Duodenal mucosa (tissue), 2 donors: ENCODE data around the gene CPOX.

Experiments
- H3K27ac ChIP-seq: one replicate; pipeline ENCODE4 v1.7.0; 2013; ENCODE audit warnings: low read depth, low read length
- H3K27me3 ChIP-seq, 2 donors: one replicate each; pipeline ENCODE4 v1.7.0; 2013; ENCODE audit warnings: low read length in 2 of 2, control low read depth in 1 of 2; ENCODE audit not compliant: insufficient read depth in 2 of 2, control insufficient read depth in 1 of 2
- H3K36me3 ChIP-seq, 2 donors: one replicate each; pipeline ENCODE4 v1.7.0; 2013; ENCODE audit warnings: low read length in 2 of 2, control low read depth in 1 of 2; ENCODE audit not compliant: insufficient read depth in 2 of 2, control insufficient read depth in 1 of 2
- H3K4me1 ChIP-seq, 2 donors: one replicate each; pipeline ENCODE4 v1.7.0; 2013; ENCODE audit warnings: low read length in 2 of 2, control low read depth in 1 of 2; ENCODE audit not compliant: insufficient read depth in 2 of 2, control insufficient read depth in 1 of 2
- H3K4me3 ChIP-seq, 2 donors: one replicate each; pipeline ENCODE4 v1.7.0; 2013; ENCODE audit warnings: low read length in 2 of 2, low read depth in 1 of 2
- H3K9ac ChIP-seq, 2 donors: one replicate each; pipeline ENCODE4 v1.7.0; 2013; ENCODE audit warnings: low read length in 2 of 2, low read depth in 1 of 2
- H3K9me3 ChIP-seq, 2 donors: one replicate each; pipeline ENCODE4 v1.7.0; 2013; ENCODE audit warnings: low read length in 2 of 2, control low read depth in 1 of 2; ENCODE audit not compliant: control insufficient read depth in 1 of 2

Gene CPOX

DNA sequence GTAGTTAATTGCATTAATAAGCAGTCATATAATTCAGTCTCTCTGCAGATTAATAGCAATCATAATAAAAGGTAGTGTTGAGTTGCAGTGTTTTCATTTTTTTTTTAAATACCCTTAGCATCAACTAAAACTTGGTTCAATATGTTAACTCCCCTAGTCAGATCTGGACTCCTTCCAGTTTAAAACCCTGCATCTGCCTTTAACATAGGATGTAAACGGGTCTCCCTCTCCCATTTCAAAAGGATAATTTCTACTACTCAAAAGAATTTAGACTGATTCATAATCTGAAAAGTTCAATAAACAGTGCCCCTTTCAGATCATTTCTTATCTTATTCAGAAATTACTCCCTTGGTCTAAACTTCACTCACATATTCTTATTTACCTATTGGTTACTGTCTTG, 11.4 kb downstream of the CPOX start:
- no peak overlapping the region for H3K9ac ChIP-seq
- H3K4me1 ChIP-seq: no peaks in the 10 kb centered on the region
- H3K9me3 ChIP-seq: no peaks in the 10 kb centered on the region
- no peaks in the 10 kb centered on the region for H3K27me3 ChIP-seq
- H3K4me3 ChIP-seq: no peak overlapping the region
- peaks cover 19 to 52% of the 10 kb centered on the region in 2 donors for H3K36me3 ChIP-seq
- no peak overlapping the region for H3K27ac ChIP-seq

DNA sequence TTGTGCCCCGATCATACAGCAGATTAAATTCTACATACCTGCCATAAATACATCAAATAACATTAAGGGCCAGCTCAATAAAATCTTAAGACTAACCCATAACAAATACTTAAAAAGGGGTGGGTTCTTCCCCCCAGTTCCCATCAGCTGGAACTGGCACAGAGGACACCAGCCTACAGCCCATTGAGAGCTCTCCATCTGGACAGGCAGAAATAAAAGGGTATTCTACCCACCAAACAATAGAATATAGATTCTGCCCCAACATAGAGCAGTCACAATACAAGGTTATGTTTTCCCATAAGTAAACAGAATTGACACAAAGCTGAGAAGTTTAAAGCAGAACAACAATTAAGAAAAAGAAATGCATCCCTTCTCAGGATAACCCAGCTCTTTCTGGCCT, 11.9 kb downstream of the CPOX start:
- Histone ChIP-seq H3K27ac (no peak overlapping the region), H3K27me3 (no peaks in the 10 kb centered on the region), H3K9me3 (no peaks in the 10 kb centered on the region), H3K36me3 (peaks cover 19 to 56% of the 10 kb centered on the region in 2 donors), H3K9ac (no peak overlapping the region), H3K4me1 (no peaks in the 10 kb centered on the region), H3K4me3 (no peak overlapping the region)

DNA sequence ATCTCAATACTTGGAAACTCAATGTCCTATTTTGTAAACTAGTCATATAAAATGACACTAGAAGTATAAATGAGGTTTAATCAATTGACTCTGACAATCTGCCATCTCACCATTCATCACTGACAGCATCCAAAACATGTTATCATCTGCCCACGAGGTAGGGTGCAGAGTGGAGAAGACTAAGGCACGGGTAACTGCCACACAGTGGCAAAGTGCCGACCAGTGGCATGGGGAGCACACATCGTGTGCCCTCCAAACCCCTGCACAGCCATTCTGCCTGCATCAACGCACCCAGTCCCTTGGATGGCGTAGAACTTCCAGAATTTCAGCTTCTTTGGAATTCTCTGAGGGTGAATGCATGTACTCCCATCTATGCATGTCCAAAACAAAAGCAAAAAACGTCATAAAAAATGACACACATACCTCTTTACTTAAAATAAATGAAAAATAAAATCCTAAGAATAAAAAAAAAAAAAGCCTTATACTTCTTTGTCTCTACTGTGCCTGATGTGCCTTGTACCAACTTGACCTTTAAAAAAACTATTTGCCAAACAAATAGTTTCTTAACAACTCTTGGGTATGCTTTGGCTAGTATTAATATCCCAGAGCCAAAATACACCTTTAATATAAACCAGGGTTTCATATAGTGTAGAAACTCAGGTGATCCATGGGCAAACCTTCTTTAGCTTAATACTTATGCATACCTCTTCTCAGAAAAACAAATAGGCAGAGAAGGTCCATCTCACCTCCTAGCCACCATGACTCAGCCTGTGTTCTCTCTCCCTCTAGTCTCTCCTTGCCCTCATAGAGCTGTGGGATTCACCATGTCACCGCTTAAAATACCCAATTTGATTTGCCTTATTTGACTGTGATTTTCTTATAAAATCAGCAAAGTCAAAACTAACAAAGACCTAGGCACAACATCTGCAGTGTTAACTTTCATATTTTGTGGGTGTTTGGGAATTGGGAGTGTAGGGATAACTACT, 12.7 kb downstream of the CPOX start:
- H3K27ac ChIP-seq: no peak overlapping the region
- peaks cover 17 to 55% of the 10 kb centered on the region in 2 donors for H3K36me3 ChIP-seq
- H3K4me1 ChIP-seq: no peaks in the 10 kb centered on the region

DNA sequence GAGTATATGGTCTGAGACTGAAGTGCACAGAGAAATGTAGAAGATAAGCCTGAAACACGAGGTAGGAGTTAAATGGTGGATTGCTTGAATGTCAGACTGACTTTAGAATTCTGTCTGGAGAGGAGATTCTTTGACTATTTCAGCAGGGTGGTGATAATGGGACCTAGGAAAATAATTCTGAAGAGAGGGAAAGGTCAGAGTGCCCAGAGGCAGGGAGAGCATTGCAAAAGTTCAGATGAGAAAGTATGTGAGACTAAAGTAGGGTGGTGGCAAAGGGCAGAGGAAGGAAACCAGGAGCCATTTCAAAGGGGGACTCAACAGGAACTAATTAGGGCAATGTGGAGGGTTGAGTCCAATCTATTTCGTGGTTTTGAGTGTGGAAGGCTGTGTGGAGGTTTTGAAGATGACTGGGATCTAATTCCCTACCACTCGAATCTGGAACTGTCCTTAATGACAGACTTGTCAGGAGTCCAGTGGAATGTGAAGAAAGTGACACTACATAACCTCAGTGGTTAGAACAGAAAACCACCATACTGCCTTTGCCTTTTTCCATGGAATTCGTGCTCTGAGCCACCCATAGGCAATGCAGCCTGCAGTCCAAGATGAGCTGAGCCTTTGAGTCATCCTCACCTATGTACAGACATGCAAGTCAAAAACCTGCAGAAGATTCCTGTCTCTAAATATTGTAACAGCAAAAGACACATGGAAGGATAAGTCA, 16.1 kb downstream of the CPOX start:
- no peaks in the 10 kb centered on the region for H3K9me3 ChIP-seq
- H3K27me3 ChIP-seq: no peaks in the 10 kb centered on the region
- no peak overlapping the region for H3K27ac ChIP-seq
- no peak overlapping the region for H3K4me3 ChIP-seq
- H3K4me1 ChIP-seq: peaks cover 9 to 15% of the 10 kb centered on the region in 2 donors
- H3K36me3 ChIP-seq: peaks cover 6 to 41% of the 10 kb centered on the region in 2 donors
- no peak overlapping the region for H3K9ac ChIP-seq

More for the DNA sequence above, 12.7 kb downstream of the CPOX start:
- Histone ChIP-seq H3K9ac (no peak overlapping the region), H3K4me3 (no peak overlapping the region), H3K27me3 (no peaks in the 10 kb centered on the region), H3K9me3 (no peaks in the 10 kb centered on the region)

DNA sequence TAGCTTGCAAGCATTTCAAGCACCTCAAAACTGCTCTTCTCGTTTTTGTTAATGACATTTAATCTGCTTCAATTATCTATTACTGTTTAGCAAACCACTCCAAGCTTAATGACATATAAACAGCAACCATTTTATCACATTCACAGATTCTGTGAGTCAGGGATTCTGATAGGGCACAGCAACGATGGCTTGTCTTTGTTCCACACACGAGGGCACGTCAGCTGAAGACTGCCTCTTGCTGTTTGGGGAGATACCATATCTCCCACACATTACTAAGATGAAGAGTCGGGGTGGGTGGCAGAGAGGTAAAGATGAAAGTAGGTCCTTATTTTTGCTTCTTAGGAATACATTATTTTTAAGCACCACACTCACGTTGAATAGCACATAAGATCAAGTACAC, 19.3 kb downstream of the CPOX start:
- no peak overlapping the region for H3K27ac ChIP-seq

DNA sequence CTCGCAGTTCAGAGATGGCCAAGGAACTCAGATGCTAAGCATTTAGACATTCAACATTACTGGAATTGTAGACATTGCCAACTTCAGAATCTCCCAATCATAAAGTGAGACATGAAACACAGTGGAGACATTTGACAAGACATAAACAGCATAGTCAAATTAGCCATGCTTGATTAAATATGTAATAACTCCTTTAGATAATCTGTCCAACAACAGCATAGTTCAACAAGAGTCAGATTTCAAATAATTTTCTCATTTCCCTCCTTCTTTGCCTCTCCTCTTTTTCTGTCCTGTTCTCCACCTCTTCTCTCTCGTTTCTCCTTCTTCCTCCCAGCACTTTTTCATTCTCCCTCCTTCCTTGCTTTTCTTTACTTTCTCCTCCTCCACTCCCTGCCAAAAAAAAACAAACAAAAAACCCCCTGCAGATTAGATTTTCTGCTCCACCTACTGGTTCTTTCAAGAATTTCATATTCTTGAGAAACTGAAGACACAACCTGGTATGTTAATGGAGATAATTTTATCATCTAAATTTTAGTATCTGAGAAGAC, 20.2 kb downstream of the CPOX start:
- Histone ChIP-seq H3K27ac (no peak overlapping the region), H3K9me3 (no peaks in the 10 kb centered on the region), H3K36me3 (peaks cover 3 to 15% of the 10 kb centered on the region in 2 donors), H3K4me1 (peaks cover 9 to 15% of the 10 kb centered on the region in 2 donors), H3K27me3 (no peaks in the 10 kb centered on the region), H3K4me3 (no peak overlapping the region), H3K9ac (no peak overlapping the region)

More for the DNA sequence above, 19.3 kb downstream of the CPOX start:
- H3K36me3 ChIP-seq: peaks cover 3 to 22% of the 10 kb centered on the region in 2 donors
- H3K27me3 ChIP-seq: no peaks in the 10 kb centered on the region
- no peaks in the 10 kb centered on the region for H3K9me3 ChIP-seq
- peaks cover 9 to 15% of the 10 kb centered on the region in 2 donors for H3K4me1 ChIP-seq
- no peak overlapping the region for H3K4me3 ChIP-seq
- no peak overlapping the region for H3K9ac ChIP-seq

DNA sequence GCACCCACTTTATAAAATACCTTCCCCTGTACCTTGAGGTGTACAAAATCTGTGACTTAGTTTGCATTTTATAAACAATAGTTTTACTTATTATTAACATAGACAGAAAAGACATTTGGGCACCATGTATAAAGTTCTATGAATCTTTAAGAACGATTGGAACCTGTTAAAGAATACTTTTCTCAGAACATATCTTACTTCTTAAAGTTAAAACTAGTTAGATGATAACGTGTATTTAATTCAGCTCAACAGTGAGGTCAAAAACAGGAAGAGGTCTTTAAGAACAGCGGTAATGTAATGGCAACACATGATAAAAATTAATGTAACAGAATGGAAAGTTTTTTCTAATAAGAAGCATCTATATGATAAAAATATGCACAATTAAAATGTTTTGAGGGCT, 25.0 kb downstream of the CPOX start:
- Histone ChIP-seq H3K27me3 (no peaks in the 10 kb centered on the region), H3K9me3 (no peaks in the 10 kb centered on the region), H3K36me3 (no peaks in the 10 kb centered on the region), H3K27ac (no peak overlapping the region), H3K9ac (no peak overlapping the region), H3K4me1 (no peaks in the 10 kb centered on the region), H3K4me3 (no peak overlapping the region)

DNA sequence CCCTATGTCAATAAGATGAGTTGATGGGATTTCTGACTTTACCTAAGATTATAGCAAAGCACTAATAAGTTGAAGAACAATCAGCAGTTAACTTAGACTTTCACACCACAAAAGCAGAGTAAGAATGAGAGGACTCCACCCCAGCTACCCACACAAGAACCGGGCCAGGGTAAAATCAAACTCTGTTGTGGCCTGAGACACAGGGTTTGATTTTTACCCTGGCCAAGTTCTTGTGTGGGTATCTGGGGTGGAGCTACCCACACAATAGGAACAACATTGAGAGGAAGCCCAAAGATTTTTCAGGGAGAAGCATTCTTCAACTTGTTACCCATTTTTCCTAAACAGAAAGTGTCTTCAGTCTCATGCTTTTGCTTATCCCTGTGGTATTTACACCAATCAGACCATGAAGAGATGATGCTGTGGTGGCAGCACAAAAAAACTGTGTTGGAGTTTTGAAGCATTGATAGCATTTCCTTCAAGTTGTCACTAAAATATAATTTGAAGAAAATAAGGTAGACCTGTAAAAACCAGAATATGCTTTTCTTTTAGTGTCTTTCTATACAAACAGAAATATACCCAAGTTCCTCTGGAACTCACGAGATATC, 25.6 kb downstream of the CPOX start:
- no peak overlapping the region for H3K9ac ChIP-seq
- H3K4me1 ChIP-seq: no peaks in the 10 kb centered on the region
- H3K27me3 ChIP-seq: no peaks in the 10 kb centered on the region
- H3K4me3 ChIP-seq: no peak overlapping the region
- no peaks in the 10 kb centered on the region for H3K36me3 ChIP-seq
- H3K27ac ChIP-seq: no peak overlapping the region
- H3K9me3 ChIP-seq: no peaks in the 10 kb centered on the region

DNA sequence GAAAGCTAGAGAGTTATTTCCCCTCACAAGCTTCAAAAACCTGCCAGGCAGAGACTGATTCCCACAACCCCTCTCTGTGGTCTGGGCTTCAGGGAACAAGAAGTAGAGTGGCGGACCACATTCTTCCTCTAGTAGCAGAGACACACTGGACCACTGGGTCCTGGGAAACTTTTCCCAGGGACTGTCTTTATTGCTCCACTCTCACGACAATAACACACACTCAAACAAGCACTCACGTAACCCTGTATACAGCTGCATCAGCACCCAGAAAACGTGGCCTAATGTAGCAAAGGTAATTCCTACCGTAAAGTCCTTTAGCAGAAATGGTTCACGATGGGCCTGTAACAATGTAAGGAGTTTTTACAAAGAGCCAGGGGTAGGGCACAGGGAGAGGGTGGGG, 27.6 kb downstream of the CPOX start:
- Histone ChIP-seq H3K9me3 (no peaks in the 10 kb centered on the region), H3K9ac (no peak overlapping the region), H3K27ac (no peak overlapping the region), H3K4me3 (no peak overlapping the region), H3K36me3 (no peaks in the 10 kb centered on the region), H3K4me1 (peaks cover 0 to 3% of the 10 kb centered on the region in 2 donors), H3K27me3 (no peaks in the 10 kb centered on the region)
